Heart left ventricle (tissue), 13 donors: Measurements from ENCODE around the gene TANGO2.
A peak's percentile ranks its signal among the peaks of the same experiment; 100 is the strongest.

ENCODE experiments used
- CTCF ChIP-seq, 12 donors: fragments of 200-600 bp; sonication (generic) in 4 of 12; IDR thresholded peaks; one replicate each; pipeline versions ENCODE4 v1.5.0 to v1.8.0; 2018 to 2022; ENCODE audit warnings: antibody characterized with exemption in 12 of 12, mild to moderate bottlenecking in 5 of 12
- POLR2A ChIP-seq, 2 donors: fragments of 450-650 bp; IDR thresholded peaks; one replicate each; pipeline ENCODE4 v1.6.1; 2017; ENCODE audit warnings: antibody characterized with exemption in 2 of 2, mild to moderate bottlenecking in 2 of 2, moderate library complexity in 2 of 2
- donor health status: ischemic (EF 13 %, LVEDD 7.1; RV severe dilation, severe dysfunction).
- donor health status: DM: no; HTN: yes; CAD: no.
- donor health status: DM: no; HTN: no; CAD: no.
- donor health status: ischemic (EF 25% LVEDD 6.9; RV normal size, moderate dysfunction).
- donor health status: ischemic (EF 25% LVEDD 5.7; RV mildly dilated, moderate dysfunction).
- donor health status: ischemic (EF 35%, LVEDD 5.7; RV mildly dilated, moderate dysfunction).
- donor health status: nonischemic (EF 11% LVEDD 7.7; RV severe dilation, severe dysfunction).
- donor health status: DM: yes; HTN: yes; CAD: no.
- donor health status: PGD.
- donor health status: ischemic (EF 29% LVEDD 5.4; RV normal size, mild dysfunction).
- donor health status: nonischemic (EF 23%, LVEDD 6.1; RV moderate dilation, normal function).

DNA sequence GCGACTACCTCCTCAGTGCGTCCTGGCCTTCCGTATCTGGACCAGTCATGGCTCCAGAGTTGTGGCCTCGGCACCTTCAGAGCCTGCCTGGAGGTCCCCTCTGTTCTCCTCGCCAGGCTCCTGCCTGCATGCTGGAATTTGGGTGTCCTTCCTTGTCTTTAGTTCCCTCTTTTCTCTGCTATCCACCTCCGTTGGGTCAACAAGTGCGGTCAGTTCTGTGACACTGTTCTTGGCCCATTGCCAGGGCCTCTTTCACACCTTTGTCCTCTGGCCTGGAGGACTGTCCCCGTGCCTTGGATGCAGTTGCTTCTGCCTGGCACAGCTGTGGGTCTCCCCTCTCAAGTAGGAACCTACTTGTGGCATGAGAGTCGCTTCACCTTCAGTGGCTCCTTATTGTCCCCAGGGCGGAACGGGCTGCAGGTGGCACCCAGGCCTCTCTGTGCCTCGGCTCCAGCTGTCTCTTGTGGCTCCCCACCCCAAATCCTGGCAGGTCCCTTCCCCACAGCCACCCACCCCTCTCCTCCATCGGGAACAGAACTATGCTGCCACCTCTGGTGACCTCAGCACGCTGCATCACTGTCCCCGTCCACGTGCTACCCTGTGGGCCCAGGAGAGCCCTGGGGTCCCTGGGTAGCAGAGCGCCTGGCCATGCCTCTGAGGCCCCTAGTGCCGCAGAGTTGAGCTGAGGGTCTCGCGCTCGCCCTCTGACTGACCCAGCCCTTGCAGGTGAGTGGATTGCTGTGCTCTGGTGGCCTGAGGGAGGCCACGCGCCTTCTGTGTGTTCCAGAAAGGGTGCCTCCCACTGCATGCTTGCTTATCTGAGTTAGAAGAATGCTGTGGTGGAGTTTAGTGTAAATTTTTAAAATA, 63.9 kb downstream of the TANGO2 start:
- TF ChIP-seq POLR2A (IDR thresholded peaks at IDR 0.05) (no peak), CTCF (IDR thresholded peaks at IDR 0.05) (peak in 6 of 12 donors; percentile 12 to 35 (median 30))
